T-helper 1 cell treated with Interleukin-12 subunit alpha and Interleukin-12 subunit beta and Interleukin-4 antibody, amounts not matched to agents 30 μg/mL and 1 μg/mL, for 36 hours (primary cell): ENCODE results near the gene EXPH5.

Experiments used
- H3K27ac Mint-ChIP-seq: one replicate; pipeline ENCODE4 v1.8.0; 2021; ENCODE audit warnings: mild to moderate bottlenecking, mixed read lengths
- H3K27me3 Mint-ChIP-seq: one replicate; pipeline ENCODE4 v1.8.0; 2021; ENCODE audit warnings: low read depth, mixed read lengths
- H3K36me3 Mint-ChIP-seq: one replicate; pipeline ENCODE4 v1.8.0; 2021; ENCODE audit warnings: low read depth, mixed read lengths
- H3K4me1 Mint-ChIP-seq: one replicate; pipeline ENCODE4 v1.8.0; 2021; ENCODE audit warnings: low read depth, mixed read lengths
- H3K4me3 Mint-ChIP-seq: one replicate; pipeline ENCODE4 v1.8.0; 2021; ENCODE audit warnings: mild to moderate bottlenecking, moderate library complexity, mixed read lengths
- H3K9me3 Mint-ChIP-seq: one replicate; pipeline ENCODE4 v1.8.0; 2021; ENCODE audit warnings: mixed read lengths

Gene EXPH5

DNA sequence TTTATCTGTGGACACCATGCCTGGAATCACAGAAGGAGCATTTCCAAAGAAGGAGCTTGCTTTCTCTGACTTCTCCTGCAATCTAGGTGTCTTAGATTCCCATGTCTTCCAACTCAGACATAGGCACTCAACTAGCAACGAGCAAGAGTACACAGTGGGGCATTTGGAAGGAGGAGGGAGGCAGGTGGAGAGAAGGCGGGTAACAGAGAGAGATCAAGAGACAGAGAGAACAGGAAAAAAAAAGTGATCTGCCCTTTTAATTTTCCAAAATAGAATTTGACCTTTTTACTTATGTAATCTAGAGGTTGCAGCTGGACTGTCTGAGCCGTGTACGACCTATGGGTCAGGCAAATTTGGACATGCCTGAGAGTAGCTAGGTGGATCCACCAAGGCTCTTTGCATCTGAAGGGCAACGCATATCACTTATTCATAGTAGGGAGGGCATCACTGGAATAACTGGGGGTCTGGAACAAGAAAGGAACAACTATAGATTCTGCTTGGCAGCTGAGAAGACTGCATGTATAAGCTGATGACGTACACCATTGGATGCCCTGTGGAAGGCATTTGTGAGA lies 58.1 kb downstream of the EXPH5 start:
- H3K27ac Mint-ChIP-seq = no peak overlapping the region
- no peaks in the 10 kb centered on the region for H3K36me3 Mint-ChIP-seq
- no peaks in the 10 kb centered on the region for H3K9me3 Mint-ChIP-seq
- H3K27me3 Mint-ChIP-seq = no peaks in the 10 kb centered on the region
- no peak overlapping the region for H3K4me3 Mint-ChIP-seq
- H3K4me1 Mint-ChIP-seq = peaks cover 2% of the 10 kb centered on the region

- Mint-ChIP-seq H3K4me3 (no peak overlapping the region), H3K4me1 (peaks cover 2% of the 10 kb centered on the region), H3K36me3 (no peaks in the 10 kb centered on the region), H3K27me3 (no peaks in the 10 kb centered on the region), H3K27ac (no peak overlapping the region), H3K9me3 (no peaks in the 10 kb centered on the region)
These were observed 59.2 kb downstream of the EXPH5 start for GRCh38 chr11:108534274-108534882.

DNA sequence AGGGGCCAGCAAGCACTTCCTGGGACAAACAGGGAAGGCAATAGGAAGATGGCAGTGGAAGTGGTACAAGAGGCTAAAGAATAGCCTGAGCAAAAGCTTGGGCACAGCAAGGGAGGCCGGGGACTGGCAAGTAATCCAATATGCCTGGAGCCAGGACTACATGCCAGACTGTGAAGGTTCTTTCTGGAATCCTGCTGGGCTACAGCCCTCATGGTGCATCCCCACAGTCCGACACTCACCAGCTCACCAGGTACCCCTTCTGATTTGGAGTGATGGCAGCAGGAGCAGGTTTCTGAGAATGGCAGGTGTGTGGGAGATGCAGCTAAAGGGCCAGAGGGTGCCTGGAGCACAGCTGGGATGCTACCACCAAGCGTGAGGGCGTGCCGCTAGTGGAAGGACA lies 63.1 kb downstream of the EXPH5 start:
- Mint-ChIP-seq H3K4me1 (peaks cover 2% of the 10 kb centered on the region), H3K9me3 (no peaks in the 10 kb centered on the region), H3K36me3 (no peaks in the 10 kb centered on the region), H3K27ac (no peak overlapping the region), H3K4me3 (no peak overlapping the region), H3K27me3 (no peaks in the 10 kb centered on the region)

- H3K4me3 Mint-ChIP-seq = no peak overlapping the region
- H3K36me3 Mint-ChIP-seq = no peaks in the 10 kb centered on the region
- peaks cover 2% of the 10 kb centered on the region for H3K4me1 Mint-ChIP-seq
- no peak overlapping the region for H3K27ac Mint-ChIP-seq
- no peaks in the 10 kb centered on the region for H3K9me3 Mint-ChIP-seq
- H3K27me3 Mint-ChIP-seq = no peaks in the 10 kb centered on the region
These were observed 66.2 kb downstream of the EXPH5 start for GRCh38 chr11:108527382-108527781.

DNA sequence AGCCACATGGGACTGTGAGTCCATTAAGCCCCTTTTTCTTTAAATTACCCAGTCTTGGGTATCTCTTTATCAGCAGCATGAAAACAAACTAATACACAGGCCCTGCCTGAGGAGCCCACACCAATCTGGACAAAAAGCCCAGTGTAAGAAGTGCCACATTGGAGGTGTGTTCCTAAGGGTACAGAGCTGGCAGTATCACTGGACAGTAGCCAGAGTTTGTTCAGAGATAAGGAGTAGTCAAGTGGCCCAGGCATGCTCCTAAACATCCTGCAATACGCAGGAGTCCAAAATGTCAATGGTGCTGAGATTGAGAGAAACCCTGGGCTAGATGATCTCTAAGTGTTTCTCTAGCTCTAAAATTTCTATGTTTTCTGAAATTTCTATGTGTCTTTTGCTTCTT lies 68.4 kb downstream of the EXPH5 start:
- no peaks in the 10 kb centered on the region for H3K27me3 Mint-ChIP-seq
- no peaks in the 10 kb centered on the region for H3K4me1 Mint-ChIP-seq
- H3K9me3 Mint-ChIP-seq = no peaks in the 10 kb centered on the region
- no peaks in the 10 kb centered on the region for H3K36me3 Mint-ChIP-seq
- H3K27ac Mint-ChIP-seq = no peak overlapping the region
- H3K4me3 Mint-ChIP-seq = no peak overlapping the region

DNA sequence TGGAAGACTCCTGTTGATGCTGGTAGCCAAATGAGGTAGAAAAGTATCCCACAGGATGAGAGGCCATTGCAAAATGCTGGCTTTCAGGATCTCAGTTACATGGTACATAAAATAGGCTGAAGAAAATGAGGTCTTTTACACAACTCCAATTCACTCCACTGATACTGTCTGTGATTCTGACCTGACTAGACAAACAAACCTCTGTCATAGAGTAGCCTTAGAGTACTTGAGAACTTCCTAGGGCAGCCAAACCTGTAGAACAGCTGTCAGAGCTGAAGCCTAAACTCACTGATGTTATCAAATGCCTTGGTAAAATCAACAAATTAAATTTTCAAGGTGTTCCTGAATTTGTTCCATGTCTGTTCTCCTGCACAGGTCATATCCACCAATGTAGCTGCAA lies 69.1 kb downstream of the EXPH5 start:
- H3K36me3 Mint-ChIP-seq = no peaks in the 10 kb centered on the region
- H3K9me3 Mint-ChIP-seq = no peaks in the 10 kb centered on the region
- no peak overlapping the region for H3K4me3 Mint-ChIP-seq
- no peaks in the 10 kb centered on the region for H3K27me3 Mint-ChIP-seq
- H3K4me1 Mint-ChIP-seq = no peaks in the 10 kb centered on the region
- no peak overlapping the region for H3K27ac Mint-ChIP-seq

DNA sequence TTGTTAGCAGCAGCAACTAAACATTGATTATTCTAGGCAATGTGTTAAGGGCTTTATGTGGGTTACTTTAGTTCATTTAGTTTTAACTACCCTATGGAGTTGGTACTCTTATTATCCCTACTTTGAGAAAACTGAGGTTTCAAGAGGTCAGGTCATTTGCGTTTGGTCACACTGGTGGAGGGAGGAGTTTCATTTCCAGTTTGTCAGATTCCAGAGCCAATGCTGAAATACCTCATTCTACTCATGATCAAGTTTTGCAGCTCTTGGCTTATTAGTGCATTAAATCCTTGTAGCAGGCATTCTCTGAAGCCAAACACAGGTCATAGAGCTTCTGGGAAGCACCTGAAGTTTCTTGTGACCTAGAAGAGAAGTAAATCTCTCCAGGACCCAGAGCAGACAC lies 71.2 kb downstream of the EXPH5 start:
- H3K4me1 Mint-ChIP-seq = no peaks in the 10 kb centered on the region
- no peaks in the 10 kb centered on the region for H3K36me3 Mint-ChIP-seq
- H3K27me3 Mint-ChIP-seq = no peaks in the 10 kb centered on the region
- no peaks in the 10 kb centered on the region for H3K9me3 Mint-ChIP-seq
- no peak overlapping the region for H3K27ac Mint-ChIP-seq
- H3K4me3 Mint-ChIP-seq = no peak overlapping the region

DNA sequence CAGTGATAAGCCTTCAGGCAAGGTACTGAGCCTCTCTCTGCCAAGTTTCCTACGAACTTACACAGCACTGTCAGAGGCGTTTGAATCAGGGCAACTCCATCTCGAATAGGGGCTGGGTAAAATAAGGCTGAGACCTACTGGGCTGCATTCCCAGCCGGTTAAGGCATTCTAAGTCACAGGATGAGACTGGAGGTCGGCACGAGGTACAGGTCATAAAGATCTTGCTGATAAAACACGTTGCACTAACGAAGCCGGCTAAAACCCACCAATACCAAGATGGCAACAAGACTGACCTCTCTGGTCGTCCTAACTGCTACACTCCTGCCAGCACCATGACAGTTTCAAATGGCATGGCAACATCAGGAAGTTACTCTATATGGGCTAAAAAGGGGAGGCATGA lies 75.0 kb downstream of the EXPH5 start:
- H3K36me3 Mint-ChIP-seq = no peaks in the 10 kb centered on the region
- no peaks in the 10 kb centered on the region for H3K4me1 Mint-ChIP-seq
- H3K27ac Mint-ChIP-seq = no peak overlapping the region
- no peaks in the 10 kb centered on the region for H3K27me3 Mint-ChIP-seq
- no peaks in the 10 kb centered on the region for H3K9me3 Mint-ChIP-seq
- no peak overlapping the region for H3K4me3 Mint-ChIP-seq

GRCh38 chr11:108516125-108516524 lies 77.4 kb downstream of the EXPH5 start:
- no peaks in the 10 kb centered on the region for H3K9me3 Mint-ChIP-seq
- no peaks in the 10 kb centered on the region for H3K4me1 Mint-ChIP-seq
- no peak overlapping the region for H3K27ac Mint-ChIP-seq
- H3K4me3 Mint-ChIP-seq = no peak overlapping the region
- no peaks in the 10 kb centered on the region for H3K36me3 Mint-ChIP-seq
- no peaks in the 10 kb centered on the region for H3K27me3 Mint-ChIP-seq

DNA sequence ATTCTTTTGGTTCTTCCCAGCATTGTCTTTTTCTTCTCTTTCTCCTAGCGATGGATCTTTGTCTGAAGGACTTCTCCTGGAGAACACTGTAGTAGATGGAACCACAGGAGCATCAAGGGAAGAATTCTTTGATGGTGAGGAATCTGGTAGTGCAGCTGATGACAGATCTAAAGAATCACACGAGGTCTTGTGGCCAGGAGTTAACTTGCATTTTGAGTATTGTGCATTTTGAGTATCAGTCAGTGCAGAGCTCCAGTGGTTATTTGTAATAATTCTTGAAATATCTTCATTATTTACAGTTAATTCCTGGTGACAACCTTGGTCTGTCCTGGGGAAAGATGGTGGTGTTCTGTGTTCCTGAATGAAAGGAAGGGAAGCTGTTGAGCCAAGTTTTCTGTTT lies 80.9 kb downstream of the EXPH5 start:
- Mint-ChIP-seq H3K4me1 (no peaks in the 10 kb centered on the region), H3K4me3 (no peak overlapping the region)

GRCh38 chr11:108511851-108512474 lies 81.6 kb downstream of the EXPH5 start:
- Mint-ChIP-seq H3K36me3 (no peaks in the 10 kb centered on the region), H3K27ac (no peak overlapping the region), H3K9me3 (no peaks in the 10 kb centered on the region), H3K27me3 (no peaks in the 10 kb centered on the region), H3K4me1 (no peaks in the 10 kb centered on the region), H3K4me3 (no peak overlapping the region)

More for the DNA sequence above, 80.9 kb downstream of the EXPH5 start:
- H3K27me3 Mint-ChIP-seq = no peaks in the 10 kb centered on the region
- H3K9me3 Mint-ChIP-seq = no peaks in the 10 kb centered on the region
- no peaks in the 10 kb centered on the region for H3K36me3 Mint-ChIP-seq
- no peak overlapping the region for H3K27ac Mint-ChIP-seq

DNA sequence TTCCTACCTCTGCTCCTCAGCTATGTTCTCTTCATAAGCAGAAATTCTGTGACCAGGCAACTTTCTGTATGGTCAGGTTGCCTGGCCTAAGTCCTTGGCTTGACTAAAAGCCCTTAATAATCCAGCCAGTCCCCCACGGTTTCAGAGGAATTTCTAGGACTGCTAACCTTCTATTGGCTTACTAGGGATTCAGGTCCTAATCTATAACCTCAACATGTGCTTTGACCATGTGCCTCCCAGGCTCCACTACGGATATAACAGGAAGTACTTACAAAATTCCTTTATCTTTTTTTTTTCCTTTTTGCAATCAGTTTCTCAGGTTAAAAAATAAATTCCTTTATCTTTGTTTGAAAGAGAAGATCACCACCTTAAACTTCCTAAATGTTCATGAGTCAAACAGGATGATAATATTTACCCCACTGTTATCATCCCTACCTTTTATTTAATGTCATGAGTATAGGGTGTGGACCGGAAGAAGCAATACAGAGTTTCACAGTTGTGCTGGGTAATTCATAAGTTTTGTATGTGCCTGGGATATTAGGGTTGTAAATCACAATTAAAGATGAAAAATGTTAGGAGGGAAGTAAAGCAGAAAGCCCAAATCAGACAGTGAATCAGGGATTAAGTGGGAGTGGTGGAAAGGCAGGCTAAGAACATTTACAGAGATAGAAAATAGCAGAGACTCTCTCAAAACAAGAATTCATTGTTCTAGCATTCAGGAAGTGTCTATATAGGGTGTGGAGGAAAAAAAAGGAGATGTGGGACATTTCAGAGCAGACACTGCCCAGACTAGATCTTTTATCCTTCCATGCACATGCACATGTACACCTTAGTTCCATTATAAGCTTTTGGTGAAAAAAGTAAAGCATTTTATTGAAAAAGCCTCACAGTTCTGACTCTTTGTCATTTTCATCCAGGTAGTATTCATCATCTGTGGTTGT lies 84.6 kb downstream of the EXPH5 start:
- H3K4me1 Mint-ChIP-seq = no peaks in the 10 kb centered on the region
- peaks cover under 1% of the 10 kb centered on the region for H3K27me3 Mint-ChIP-seq
- H3K9me3 Mint-ChIP-seq = no peaks in the 10 kb centered on the region
- H3K4me3 Mint-ChIP-seq = no peak overlapping the region
- no peak overlapping the region for H3K27ac Mint-ChIP-seq
- H3K36me3 Mint-ChIP-seq = no peaks in the 10 kb centered on the region

- no peak overlapping the region for H3K4me3 Mint-ChIP-seq
- no peak overlapping the region for H3K27ac Mint-ChIP-seq
- H3K27me3 Mint-ChIP-seq = peaks cover 8% of the 10 kb centered on the region
- H3K4me1 Mint-ChIP-seq = peaks cover 16% of the 10 kb centered on the region
- no peaks in the 10 kb centered on the region for H3K9me3 Mint-ChIP-seq
- peaks cover 6% of the 10 kb centered on the region for H3K36me3 Mint-ChIP-seq
These were observed 92.2 kb downstream of the EXPH5 start for GRCh38 chr11:108501396-108501795.

GRCh38 chr11:108500721-108501120 lies 92.8 kb downstream of the EXPH5 start:
- peaks cover 6% of the 10 kb centered on the region for H3K36me3 Mint-ChIP-seq
- H3K27ac Mint-ChIP-seq = peak overlapping the region; percentile 6
- H3K4me1 Mint-ChIP-seq = peaks cover 20% of the 10 kb centered on the region
- H3K4me3 Mint-ChIP-seq = no peak overlapping the region
- no peaks in the 10 kb centered on the region for H3K9me3 Mint-ChIP-seq
- peaks cover 8% of the 10 kb centered on the region for H3K27me3 Mint-ChIP-seq
